Measurements from ENCODE around the gene CELSR2. TPM values are rescaled to one million over a fixed set of nuclear protein-coding genes. Genes with fewer than 3 reads are reported as not detected.

CELSR2 gene
- total and polyA plus RNA-seq, 8 donors: 0.76 to 18.7 (median 6.2) TPM

GRCh38 chr1:109206339-109206738, 43.0 kb upstream of the CELSR2 start:
- no peak for DNase-seq
- Histone ChIP-seq H3K4me3 (no peak overlapping the region), H3K27ac (no peak overlapping the region), H3K9me3 (no peaks in the 10 kb centered on the region), H3K36me3 (peaks cover 0 to 31% (median 22%) of the 10 kb centered on the region in 4 donors), H3K27me3 (no peaks in the 10 kb centered on the region), H3K4me1 (peaks cover 3 to 12% (median 7%) of the 10 kb centered on the region in 4 donors)
- no peak for TF ChIP-seq EP300 (IDR thresholded peaks at IDR 0.05)
- no peak for TF ChIP-seq CTCF (IDR thresholded peaks at IDR 0.05)
- TF ChIP-seq POLR2AphosphoS5 (IDR thresholded peaks at IDR 0.05): no peak
- no peak for TF ChIP-seq POLR2A (IDR thresholded peaks at IDR 0.05)
- intact Hi-C loops (cut with DNase I; ENCODE audit: low total_unique reads): no loop called here
- WGBS, 5 donors: 50 to 64% (median 57%) methylated on average over 2 of the region's 2 CpGs

GRCh38 chr1:109207467-109208103, 41.8 kb upstream of the CELSR2 start:
- TF ChIP-seq EP300 (IDR thresholded peaks at IDR 0.05) (no peak), POLR2A (IDR thresholded peaks at IDR 0.05) (no peak), POLR2AphosphoS5 (IDR thresholded peaks at IDR 0.05) (no peak), CTCF (IDR thresholded peaks at IDR 0.05) (no peak)
- Histone ChIP-seq H3K27ac (no peak overlapping the region), H3K27me3 (no peaks in the 10 kb centered on the region), H3K36me3 (peaks cover 0 to 25% (median 20%) of the 10 kb centered on the region in 4 donors), H3K4me3 (no peak overlapping the region), H3K9me3 (no peaks in the 10 kb centered on the region), H3K4me1 (peaks cover 3 to 12% (median 7%) of the 10 kb centered on the region in 4 donors)
- intact Hi-C loops (cut with DNase I; ENCODE audit: low total_unique reads): no loop called here
- 79 to 86% (median 84%) methylated on average over 7 of the region's 7 CpGs for WGBS, 5 donors
- DNase-seq: no peak

GRCh38 chr1:109208394-109208793, 40.9 kb upstream of the CELSR2 start:
- intact Hi-C loops (cut with DNase I; ENCODE audit: low total_unique reads): no loop called here
- Histone ChIP-seq H3K27ac (no peak overlapping the region), H3K4me1 (peaks cover 3 to 18% (median 10%) of the 10 kb centered on the region in 4 donors), H3K4me3 (peak overlapping the region in 1 of 4 donors; percentile 20), H3K9me3 (no peaks in the 10 kb centered on the region), H3K36me3 (peaks cover 0 to 17% (median 12%) of the 10 kb centered on the region in 4 donors), H3K27me3 (no peaks in the 10 kb centered on the region)
- no peak for DNase-seq
- 57 to 72% (median 59%) methylated on average over 7 of the region's 7 CpGs for whole genome bisulfite sequencing, 5 donors
- TF ChIP-seq POLR2A (IDR thresholded peaks at IDR 0.05): no peak
- no peak for TF ChIP-seq EP300 (IDR thresholded peaks at IDR 0.05)
- no peak for TF ChIP-seq CTCF (IDR thresholded peaks at IDR 0.05)
- no peak for TF ChIP-seq POLR2AphosphoS5 (IDR thresholded peaks at IDR 0.05)

- Histone ChIP-seq H3K4me3 (peak overlapping the region in 3 of 4 donors; percentile 3 to 20 (median 7)), H3K9me3 (no peaks in the 10 kb centered on the region), H3K27me3 (no peaks in the 10 kb centered on the region), H3K27ac (no peak overlapping the region), H3K4me1 (peaks cover 3 to 20% (median 12%) of the 10 kb centered on the region in 4 donors), H3K36me3 (peaks cover 0 to 14% (median 10%) of the 10 kb centered on the region in 4 donors)
- no peak for TF ChIP-seq EP300 (IDR thresholded peaks at IDR 0.05)
- no peak for TF ChIP-seq POLR2A (IDR thresholded peaks at IDR 0.05)
- no peak for TF ChIP-seq POLR2AphosphoS5 (IDR thresholded peaks at IDR 0.05)
- no peak for TF ChIP-seq CTCF (IDR thresholded peaks at IDR 0.05)
- intact Hi-C loops (cut with DNase I; ENCODE audit: low total_unique reads): no loop called here
- 28 to 44% (median 37%) methylated on average over 9 of the region's 9 CpGs for WGBS, 5 donors
- DNase-seq: no peak
These were observed 40.4 kb upstream of the CELSR2 start for GRCh38 chr1:109208836-109209463.

Measured in stomach (tissue), 9 donors.